ENCODE measurements around the gene EIF4H.
"Not testable (repeated sequence)": the region's sequence is repeated elsewhere in the genome, so short reads cannot be mapped to it uniquely, and the experiment has no call there.

Gene EIF4H

DNA sequence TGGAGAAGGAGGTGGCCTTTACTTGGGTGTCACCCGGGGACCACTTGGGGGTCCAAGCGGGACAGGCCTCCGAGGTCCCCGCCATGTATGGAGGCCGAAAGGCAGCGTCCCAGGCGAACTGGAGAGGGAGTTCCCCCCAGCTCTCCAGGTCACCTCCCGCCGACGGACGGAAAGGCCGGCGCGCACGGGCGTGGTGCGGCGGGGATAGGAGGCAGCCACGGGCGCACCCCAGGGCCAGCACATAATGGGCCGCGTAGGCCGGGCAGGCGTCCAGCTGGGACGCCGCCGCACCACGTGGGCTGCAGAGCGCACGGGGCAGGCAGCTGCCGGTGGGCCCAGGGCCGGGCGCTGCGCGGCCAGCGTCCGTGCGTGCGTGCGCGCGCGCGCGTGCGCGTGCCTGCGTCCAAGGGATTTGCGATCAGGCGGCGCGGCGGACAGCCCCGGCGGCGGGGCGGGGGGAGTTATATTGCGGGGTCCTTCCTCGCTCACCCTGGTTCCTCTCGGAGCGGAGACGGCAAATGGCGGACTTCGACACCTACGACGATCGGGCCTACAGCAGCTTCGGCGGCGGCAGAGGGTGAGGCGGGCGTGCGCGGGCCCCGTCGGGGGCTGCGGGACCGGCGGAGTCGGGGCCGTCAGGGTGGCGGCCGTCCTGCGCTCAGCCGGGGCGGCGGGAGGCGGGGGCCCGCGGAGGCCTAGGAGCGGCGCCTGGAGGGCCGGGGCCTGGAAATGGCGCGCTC is at the start of gene EIF4H:
Gene EIF4H (plus strand): TSS at position 491 of the 740 bp plus-strand sequence. CDS start 28 bp downstream, at position 519.
- peak; percentile 96 for DNase-seq

DNA sequence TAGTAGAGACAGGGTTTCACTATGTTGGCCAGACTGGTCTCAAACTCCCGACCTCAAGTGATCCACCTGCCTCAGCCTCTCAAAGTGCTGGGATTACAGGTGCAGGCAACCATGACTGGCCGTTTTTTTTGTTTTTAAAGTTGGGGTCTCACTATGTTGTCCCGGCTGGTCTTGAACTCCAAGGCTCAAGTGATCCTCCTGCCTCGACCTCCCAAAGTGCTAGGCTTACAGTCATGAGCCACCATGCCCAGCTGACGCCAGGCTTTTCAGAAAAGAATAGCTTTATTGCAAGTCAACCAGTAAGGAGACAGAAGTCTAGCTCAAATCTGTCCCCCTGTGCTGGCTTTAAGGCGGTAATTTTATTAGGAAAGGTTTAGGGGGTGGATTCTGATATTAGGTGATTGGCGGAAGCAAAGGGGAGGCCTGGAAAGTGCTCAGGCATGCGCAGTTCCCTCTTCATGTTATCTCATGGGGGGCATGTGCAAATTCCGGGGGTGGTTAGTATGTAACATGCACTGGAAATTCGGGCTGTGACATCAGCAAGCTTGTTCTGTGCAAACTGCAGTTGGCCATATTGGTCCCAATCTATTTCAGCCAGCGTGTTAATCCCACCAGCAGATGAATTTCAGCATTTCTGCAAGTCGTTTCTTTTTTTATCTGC is 47.8 kb upstream of the EIF4H start:
- no peak for DNase-seq

DNA sequence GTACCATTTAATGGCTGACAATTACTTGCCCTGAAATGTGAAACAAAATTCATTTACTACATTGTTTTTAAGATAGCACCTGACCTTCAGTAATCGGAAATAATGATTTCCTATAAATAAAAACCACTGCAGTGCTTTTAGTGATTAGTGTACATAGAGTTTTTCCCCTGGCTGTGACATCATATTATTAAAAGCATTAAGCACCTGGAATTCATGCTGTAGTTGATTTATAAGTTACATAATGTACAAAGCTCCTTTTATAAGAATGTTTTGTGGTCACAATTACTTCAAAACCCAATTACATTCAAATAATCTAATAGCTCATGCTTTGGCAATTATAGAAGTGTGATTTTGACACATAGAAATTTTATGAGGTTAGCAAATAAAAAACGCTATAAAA is 44.3 kb upstream of the EIF4H start:
- no peak for DNase-seq

DNA sequence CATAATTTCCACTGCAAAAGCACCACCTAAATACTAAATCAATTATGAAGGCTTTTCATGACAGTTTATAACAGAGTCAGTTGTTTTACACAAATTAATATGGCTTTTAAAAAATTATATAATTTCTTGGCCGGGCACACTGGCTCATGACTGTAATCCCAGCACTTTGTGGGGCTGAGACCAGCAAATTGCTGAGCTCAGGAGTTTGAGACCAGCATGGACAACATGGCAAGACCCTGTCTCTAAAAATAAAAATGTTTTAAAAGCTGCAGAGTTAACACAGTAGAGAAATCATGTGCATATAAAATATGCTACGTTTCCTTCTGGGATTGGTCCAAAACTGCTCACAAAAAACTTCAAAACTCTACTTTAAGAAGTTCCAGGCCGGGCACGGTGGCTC is 43.6 kb upstream of the EIF4H start:
- no peak for DNase-seq

DNA sequence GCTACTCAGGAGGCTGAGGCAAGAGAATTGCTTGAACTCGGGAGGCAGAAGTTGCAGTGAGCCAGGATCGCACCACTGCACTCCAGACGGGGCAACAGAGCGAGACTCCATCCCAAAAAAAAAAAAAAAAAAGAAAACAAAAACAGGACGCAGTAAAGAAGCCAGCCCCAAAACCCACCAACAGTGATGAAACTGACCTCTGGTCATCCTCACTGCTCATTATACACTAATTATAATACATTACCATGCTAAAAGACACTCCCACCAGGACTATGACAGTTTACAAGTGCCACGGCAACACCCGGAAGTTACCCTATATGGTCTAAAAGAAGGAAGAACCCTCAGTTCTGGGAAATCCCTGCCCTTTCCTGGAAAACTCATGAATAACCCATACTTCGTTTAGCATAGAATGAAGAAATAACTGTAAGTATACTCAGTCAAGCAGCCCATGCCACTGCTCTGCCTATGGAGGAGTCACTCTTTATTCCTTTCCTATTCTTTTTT is 40.0 kb upstream of the EIF4H start:
- no peak for DNase-seq

DNA sequence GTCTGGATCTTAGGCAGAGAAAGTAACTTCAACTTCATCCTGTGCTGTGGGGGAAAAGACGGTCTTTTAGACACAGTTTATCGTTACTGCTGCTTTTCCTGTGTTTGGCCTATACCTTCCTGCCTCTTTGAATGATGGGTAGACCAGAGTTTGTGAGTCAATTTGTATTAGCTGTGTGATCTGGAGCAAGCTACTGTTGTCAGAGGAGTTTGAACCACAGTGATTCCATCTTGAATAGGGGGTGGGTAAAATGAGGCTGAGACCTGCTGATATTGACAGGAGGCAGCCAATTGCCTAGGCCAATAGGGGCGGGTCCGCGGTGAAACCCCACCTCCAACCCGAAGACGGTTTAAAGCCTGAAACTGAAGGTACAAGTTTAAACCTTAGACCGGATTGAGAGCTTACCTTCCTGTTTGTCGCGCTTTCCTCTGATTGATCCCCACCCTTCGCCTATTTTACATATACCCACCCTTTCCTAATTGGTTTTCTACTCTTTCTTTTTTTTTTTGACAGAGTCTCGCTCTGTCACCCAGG is 35.8 kb upstream of the EIF4H start:
- DNase-seq = peak; percentile 20

DNA sequence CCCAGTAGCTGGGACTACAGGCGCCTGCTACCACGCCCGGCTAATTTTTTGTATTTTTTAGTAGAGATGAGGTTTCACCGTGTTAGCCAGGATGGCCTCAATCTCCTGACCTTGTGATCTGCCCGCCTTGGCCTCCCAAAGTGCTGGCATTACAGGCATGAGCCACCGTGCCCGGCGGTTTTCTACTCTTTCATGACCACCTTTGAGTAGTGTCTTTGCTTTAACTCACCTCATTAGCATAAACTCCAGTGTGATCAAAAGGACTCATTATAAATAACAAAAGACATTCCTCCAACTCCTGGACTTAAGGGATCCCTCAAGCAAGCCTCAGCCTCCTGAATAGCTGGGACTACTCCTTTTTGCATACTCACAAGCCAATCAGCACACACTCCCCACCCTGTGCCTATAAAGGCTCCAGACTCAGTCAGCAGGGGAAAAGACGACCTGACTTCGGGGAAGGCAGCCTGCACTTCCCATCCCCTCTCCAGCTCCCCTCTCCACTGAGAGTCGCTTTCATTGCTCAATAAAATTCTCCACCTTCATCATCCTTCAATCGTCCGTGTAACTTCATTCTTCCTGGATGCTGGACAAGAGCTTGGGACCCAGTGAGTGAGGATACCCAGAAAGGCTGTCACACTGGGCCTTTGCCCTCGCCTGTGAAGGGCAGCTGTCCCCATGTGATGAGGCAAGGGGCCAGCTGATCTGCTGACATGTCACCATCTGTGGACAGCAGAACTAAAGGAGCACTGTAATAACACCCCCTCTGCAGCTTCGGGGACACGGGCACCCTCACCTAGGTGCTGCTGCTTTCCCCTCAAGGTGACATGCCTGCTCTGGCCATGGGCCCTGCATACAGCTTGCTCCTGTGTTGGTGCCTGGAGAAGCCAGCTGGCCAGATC is 35.0 kb upstream of the EIF4H start:
- DNase-seq = no peak

DNA sequence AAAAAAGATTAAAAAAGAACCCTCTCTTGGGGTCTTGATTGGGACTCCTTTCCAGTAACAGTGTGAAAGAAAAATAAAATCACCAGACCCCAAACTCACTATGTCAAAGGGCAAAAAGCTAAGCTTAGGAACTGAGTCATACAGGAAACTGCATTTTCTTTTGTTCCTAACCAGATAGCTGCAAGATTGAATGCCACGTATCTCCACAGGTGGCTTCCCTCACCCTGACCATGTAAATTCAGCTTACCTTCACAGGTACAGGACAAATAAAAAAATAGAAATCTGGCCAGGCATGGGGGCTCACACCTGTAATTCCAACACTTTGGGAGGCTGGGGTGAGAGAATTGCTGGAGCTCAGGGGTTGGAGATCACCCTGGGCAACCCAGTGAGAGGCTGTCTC is 32.5 kb upstream of the EIF4H start:
- no peak for DNase-seq

DNA sequence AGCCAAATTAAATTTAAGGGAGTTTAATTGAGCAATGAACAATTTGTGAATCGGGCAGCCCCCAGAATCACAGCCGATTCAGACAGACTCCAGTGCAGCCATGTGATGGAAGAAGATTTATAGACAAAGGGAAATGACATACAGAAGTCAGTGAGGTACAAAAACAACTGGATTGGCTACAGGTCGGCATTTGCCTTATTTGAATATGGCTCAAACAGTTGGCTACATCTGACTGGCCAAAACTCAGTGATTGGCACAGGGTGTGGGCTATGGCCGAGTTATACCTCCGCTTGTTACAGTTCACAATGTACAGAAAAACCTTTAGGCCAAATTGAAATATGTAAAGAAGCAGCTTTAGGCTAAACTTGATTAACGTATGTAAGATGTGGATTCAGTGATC is 30.8 kb upstream of the EIF4H start:
- DNase-seq = no peak

DNA sequence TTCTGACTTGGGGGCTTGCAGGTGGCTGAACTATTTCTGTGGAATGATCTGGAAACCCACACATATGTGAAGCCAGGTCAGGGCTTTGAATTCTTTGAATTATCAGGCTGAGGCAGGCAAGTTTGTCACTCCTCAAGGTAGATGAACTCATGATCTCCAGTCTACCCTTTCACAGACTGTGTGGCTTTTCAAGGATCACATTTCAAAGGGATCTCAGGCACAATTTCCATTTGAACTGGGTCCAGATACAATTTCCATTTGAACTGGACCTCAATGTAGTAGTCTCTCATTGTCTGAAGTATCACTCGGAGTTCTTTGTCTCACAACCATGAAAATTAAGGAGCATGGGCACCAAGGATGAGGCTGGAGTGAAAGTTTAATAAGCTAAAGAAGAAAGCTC is 25.7 kb upstream of the EIF4H start:
- DNase-seq = no peak

DNA sequence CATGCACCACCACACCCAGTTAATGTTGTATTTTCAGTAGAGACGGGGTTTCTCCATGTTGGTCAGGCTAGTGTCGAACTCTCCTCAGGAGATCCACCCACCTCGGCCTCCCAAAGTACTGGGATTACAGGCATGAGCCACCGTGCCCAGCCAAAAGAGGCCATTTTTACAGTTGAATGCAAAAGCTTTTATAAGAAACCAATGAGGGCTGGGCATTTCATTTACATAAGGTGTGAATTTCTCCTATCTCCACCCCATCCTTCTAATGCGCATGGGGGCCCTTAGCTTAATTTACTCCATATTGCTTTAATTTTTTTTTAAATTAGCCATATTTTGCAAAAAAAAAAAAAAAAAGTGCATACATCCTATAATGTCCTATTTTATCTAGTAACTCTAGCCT is 25.1 kb upstream of the EIF4H start:
- DNase-seq = no peak

DNA sequence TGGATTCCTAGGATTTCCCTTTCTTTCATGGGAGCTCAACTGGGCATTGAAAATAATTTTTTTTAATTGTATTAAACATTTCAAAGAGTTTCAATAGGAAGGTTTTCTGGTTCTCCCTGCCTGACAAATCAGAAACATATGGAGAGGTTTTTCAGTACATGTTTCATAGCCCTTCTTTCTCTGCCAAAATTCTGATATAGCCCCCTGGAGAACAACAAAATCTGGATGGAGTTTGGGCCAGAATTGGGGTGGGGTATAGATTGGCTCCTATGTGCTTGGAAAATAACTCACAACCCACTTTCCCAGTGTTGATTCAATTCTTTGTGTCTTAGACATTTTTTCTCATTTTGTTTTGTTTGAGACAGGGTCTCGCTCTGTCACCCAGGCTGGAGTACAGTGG is 24.6 kb upstream of the EIF4H start:
- DNase-seq = no peak

DNA sequence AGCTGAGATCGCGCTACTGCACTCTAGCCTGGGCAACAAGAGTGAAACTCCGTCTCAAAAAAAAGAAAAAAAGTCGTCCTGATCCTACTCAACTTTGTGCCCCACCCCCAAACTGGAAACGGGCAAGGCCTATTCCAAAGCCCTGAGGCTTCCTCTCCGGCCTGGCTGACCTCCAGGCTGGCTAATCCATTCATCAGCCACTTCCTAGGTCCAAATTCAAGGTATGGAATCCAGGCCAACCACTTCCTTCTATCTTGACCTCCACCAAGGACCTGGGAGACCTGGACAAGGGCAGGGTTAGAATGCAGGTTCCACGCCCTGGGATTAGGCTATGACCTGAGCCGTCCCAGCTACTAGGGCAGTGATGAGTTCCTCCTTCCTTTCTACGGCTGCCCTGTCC is 20.4 kb upstream of the EIF4H start:
- no peak for DNase-seq

DNA sequence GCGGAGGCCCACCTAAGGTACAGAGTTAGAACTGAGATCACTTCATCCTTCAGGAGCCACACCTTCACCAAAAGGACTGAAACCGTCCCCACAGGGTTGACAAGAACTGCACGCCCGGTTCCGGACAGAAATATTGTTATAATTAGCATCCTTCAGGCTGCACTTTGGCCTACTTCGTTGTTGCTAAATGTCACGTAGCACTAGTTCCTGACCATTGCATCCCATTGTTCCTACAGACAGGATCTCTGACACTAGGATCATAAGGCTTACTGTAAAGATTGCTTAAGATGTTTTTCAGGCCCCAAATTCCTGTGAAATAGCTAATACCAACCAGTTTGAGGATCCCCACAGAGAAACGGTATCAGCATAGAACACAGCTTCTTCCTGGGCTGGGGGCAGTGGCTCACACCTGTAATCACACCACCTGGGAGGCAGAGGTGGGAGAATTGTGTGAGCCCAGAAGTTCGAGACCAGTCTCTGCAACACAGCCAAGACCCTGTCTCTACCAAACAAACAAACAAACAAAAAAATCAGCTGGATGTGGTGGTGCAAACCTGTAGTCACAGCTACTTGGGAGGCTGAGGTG is 18.3 kb upstream of the EIF4H start:
- no peak for DNase-seq

DNA sequence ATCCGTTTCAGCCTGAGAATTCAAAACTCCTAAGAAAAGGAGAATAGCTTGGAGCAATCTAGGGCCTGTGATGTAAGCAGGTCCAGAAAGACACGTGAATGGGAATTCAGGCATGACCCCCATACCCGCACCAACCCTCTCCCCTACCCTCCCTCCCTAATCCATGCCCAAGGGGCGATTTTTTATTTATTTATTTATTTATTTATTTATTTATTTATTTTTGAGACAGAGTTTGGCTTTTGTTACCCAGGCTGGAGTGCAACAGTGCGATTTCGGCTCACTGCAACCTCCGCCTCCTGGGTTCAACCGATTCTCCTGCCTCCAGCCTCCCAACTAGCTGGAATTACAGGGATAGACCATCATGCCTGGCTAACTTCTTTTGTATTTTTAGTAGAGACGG is 16.6 kb upstream of the EIF4H start:
- no peak for DNase-seq

DNA sequence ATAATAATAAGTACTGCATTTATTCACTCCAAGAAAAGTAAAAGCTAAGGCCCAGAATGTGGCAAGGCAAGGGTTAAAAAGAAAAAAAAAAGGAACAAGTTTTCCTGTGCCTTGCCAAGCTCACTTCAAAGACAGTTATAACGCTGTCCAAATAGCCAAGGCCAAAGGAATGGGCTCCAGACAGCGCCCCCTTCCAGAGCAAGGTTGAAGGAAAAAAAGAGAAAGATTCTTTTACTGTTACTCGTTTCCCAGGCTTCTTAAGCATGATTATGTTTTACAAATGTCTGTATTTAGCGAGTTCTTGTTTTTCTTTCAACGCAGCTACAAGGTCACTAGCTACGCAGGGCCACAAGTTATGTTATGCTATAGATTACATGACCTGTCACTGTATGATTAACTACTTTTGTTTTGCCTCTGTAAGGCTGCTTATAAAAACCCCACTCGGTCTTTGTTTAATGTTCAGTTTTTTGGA is 9.1 kb upstream of the EIF4H start:
- DNase-seq = no peak

DNA sequence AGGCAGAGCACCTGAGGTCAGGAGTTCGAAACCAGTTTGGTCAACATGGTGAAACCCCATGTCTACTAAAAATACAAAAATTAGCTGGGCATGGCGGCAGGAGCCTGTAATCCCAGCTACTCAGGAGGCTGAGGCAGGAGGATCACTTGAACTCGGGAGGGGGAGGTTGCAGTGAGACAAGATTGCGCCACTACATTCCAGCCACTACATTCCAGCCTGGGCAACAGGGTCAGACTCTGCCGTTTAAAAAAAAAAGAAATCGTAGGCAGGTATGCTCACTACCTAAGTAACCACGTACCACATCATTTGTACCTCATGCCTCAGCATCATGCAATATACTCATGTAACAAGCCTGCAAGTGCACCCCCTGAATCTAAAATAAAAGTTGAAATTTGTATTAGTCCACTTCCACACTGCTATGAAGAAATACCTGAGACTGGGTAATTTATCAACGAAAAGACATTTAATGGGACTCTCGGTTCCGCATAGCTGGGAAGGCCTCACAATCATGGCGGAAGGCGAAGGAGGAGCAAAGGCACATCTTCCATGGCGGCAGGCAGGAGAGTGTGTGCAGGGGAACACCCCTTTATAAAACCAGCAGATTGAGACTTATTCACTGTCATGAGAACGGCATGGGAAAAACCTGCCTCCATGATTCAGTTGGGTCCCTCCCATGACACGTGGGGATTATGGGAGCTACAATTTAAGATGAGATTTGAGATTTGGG is 8.1 kb upstream of the EIF4H start:
- DNase-seq = no peak

DNA sequence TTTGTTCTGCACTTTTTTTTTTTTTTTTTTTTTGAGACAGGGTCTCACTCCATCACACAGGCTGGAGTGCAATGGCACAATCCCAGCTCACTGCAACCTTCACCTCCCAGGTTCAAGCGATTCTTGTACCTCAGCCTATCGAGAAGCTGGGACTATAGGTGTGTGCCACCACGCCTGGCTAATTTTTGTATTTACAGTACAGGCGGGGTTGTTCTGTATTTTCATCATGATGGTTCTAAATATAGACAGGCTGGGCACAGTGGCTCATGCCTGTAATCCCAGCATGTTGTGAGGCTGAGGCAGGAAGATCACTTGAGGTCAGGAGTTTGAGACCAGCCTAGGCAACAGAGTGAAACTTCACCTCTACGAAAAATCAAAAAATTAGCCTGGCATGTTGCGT is 6.8 kb upstream of the EIF4H start:
- DNase-seq = not testable (repeated sequence)

DNA sequence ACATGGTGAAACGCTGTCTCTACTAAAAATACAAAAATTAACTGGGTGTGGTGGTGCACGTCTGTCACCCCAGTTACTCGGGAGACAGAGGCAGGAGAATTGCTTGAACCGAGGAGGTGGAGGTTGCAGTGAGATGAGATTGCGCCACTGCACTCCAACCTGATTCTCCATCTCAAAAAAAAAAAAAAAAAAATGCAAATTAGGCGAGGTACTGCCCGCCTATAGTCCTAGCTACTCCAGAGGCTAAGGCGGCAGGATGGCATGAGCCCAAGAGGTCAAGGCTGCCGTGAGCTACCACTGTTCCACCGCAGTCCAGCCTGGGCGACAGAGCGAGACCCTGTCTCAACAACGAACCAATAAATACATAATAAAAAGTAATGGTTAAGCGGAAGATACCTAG is 1.1 kb upstream of the EIF4H start:
- DNase-seq = no peak

DNA sequence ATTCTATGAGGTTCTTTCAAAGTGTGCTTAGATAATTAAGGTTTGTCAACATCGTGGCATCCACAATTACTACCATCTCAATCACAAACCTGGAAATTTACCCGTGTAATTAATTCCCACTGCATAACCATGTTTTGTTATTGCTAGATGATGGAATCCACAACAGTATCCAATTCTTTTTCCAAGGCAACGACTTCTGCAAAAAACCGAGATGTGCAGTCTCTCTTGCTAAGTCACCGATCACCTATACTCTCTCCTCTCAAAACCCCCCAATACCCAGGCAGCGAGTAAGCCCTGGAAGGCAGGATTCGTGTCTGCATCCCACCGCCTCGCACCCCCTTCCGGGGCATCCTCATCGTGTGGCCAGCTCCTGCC is 678 bp upstream of the EIF4H start:
- DNase-seq = no peak

DNA sequence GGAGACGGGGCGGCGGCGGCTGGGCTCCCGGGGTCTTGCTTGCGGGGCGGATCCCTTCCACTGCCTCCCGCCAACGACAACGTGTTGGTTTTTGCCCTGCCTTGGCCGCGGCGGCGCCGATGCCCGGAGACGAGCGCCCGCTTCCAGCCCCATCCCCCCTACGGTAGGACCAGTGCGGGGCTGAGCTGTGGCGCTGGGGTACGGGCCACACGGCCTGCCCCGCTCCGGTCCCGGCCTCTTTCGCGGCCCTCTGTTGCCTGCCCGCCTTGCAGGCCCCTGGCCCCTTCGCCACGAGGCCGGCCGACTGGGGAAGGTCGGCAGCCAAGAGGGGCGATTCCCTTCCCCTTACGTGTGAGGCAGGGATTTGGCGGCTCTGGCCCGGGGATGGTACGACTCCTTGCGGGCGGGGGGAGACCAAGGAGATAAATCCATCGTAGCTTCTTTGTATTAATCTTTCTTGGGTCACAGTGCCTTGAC is 488 bp downstream of the EIF4H start:
- peak; percentile 47 for DNase-seq

DNA sequence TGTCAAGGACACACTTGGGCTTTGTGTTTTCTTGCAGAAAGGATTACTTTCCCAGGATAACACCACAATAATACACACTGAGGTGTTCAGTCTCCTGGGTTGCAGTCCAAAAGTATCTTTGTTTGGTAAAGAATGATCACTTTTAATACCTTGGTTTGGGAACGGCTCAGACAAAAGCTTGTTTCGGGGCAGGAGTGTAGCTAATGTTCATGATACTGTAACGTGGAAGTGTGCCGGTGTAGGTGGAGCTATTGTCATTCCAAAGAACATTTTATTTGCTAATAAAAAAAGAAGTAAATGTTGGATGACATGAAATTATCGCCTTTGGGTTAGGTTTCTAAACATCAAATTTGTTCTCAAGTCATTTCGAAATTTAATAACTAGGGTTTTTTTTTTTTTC is 1.2 kb downstream of the EIF4H start:
- no peak for DNase-seq
